GM21515 (cell line): ENCODE measurements around the gene BRF1.
A peak's percentile ranks its signal among the peaks of the same experiment; 100 is the strongest.
"Not testable (repeated sequence)": the region's sequence is repeated elsewhere in the genome, so short reads cannot be mapped to it uniquely, and the experiment has no call there.

Experiments
- ATAC-seq: cut with Tn5 transposase; IDR thresholded peaks from one replicate; pipeline ENCODE4 v1.9.1; 2021; ENCODE audit not compliant: unreplicated experiment

BRF1 gene

DNA sequence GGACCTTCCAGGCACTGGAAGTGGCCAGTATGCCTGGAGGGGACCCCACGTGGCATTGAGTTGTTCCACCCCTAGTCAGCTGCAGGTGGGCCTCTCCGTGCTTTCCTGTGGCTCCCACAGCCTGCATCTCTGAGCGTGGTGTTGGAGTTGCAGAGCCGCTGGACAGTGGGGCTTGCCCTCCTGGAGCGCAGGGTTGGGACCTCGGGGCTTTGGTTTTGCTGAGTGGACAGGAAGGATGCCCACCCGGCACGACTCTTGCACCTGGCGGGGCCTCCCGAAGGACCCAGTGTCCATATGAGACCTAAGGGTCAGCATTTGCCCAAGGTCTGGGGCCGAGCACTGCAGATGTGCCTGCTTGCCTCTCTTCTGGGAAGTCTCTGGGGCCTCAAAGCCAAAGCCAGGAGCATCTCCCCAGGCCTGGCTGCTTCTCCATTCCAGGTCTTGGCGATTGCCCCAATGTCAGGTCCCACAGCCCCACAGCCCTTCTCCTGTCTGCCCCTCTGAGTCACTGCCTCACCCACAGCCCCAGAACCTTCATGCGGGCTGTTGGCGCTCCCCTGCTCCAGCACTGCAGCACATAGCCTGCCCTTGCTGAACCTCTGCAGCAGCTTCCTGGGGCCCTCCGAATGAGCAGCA, 15.3 kb upstream of the BRF1 start:
- no peak for ATAC-seq

- ATAC-seq = peak; percentile 21
Observed at GRCh38 chr14:105315211-105315721, 14.5 kb upstream of the BRF1 start.

- peak; percentile 64 for ATAC-seq
Observed at GRCh38 chr14:105314287-105315200, 13.7 kb upstream of the BRF1 start, which contains the start of gene PACS2. PACS2 (plus strand) TSS chr14:105314748; CDS start chr14:105314919, 171 bp downstream.

DNA sequence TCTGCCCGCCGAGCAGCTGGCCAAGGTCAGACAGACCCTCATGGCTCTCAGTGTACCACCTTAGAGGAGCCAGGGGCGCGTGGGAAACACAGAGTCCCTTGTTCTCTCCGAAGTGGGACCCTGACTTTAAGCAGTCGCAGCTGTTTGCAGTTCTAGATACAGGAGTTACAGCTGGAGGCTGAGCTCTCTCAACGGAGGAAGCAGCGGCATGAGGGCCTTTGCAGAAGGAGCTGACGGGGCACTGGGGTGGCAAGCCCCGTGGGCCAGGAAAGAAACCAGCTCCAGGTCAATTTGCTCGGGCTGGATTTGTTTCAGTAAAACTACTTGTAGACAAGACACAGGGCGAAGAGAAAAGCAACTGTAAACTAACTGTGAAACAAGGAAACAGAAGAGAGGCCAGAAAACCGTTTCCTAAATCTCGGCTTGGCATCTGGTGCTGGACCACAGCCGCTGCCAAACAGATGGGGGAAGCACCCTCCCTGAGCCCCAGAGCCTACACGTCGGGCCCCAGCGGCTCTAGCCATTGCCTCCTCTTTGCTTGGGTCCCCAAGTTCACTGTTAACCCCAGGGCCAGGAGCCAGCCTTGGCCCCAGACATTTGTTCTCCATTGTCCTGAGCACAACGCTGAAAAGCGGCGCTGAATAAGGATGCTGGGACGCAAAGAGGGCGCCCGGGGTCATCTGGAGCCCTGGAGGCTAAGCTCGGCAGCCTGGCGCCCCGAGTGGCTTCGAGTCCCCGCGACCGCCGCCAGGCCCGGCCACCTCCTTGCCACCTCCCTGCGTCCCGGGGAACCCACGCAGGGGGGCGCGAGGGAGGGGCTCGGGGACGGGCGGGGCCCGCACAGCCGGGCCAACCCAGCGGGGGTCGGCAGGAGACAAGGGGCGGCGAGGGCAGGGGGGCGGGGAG, 12.8 kb upstream of the BRF1 start:
- peak; percentile 19 for ATAC-seq

DNA sequence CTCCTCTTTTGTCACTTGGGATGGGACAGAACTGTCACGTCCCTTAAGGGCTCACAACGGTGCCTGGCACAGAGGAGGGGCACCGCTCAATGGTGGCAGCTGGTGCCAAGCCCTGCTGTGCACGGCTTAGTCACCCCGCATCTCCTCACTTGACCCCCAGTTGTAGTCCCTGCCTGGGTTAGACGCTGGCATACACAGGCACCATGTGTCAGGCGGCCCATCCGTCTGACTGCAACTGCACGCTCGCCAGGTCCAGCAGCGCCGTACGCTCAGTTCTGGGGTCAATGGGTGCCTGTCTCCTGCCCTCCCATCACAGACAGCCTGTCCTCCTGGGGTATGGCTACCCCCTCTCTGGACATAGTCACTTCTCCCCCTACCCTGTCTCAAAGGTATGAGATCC, 12.2 kb upstream of the BRF1 start:
- ATAC-seq = no peak

DNA sequence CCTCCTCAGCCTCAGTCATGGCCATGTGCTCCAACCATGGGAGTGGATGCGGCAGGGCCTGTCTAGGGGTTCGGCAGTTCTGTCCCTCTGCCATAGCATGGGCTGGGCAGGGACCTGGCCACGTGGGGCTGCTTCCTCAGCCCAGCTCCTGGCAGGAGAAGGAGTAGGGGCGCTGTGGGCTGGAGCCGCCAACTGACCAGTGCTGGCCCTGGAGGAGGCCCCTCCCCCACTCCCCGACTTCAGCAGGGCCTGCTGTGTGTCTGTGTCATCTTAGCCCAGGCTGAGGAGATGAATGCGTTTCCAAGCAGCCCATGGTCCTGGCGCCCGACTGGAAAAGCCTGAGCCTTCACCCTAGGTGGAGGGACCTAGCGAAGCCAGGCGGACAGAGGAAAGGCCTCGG, 11.0 kb upstream of the BRF1 start:
- ATAC-seq = no peak

GRCh38 chr14:105309371-105309770, 8.6 kb upstream of the BRF1 start:
- no peak for ATAC-seq

- no peak for ATAC-seq
Observed at GRCh38 chr14:105307052-105307727, 6.4 kb upstream of the BRF1 start.

DNA sequence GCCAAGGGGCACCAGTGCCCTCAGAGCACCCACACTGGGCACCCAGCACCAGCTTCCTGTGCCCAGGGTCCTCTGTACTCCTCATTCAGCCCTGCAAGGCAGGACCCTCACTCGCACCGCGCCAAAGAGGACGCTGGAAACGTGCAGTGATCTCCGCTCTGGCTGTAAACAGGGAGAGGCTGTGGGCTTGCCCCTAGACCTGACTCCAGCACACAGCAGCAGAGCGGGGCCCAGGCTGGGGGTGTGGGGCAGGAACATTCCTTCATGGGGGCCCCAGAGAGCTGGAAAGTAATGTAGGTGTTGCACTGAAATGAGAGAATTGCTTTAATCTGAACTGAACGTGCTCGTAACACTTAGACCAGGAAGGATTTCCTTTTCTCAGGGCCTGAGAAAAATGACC, 5.0 kb upstream of the BRF1 start:
- ATAC-seq = no peak

DNA sequence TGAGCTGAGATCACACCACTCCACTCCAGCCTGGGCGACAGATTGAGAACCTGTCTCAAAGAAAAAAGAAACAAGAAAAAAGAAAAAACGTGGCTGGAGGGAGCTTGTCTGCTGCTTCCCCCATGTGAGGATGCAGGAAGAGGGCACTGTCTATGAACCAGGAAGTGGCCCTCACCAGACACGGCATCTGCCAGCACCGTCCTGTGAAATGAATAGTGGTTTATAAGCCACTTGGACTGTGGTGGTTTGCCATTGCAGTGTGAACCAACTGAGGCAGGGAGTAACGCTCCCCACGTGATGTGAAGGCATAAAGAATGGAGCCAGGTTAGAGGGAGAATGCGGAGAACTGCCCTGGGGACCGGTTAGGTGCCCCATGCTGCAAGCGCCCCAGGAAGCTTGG, 4.5 kb upstream of the BRF1 start:
- ATAC-seq = no peak

- no peak for ATAC-seq
Observed at GRCh38 chr14:105304565-105304964, 3.8 kb upstream of the BRF1 start.

- no peak for ATAC-seq
Observed at GRCh38 chr14:105303949-105304348, 3.1 kb upstream of the BRF1 start.

DNA sequence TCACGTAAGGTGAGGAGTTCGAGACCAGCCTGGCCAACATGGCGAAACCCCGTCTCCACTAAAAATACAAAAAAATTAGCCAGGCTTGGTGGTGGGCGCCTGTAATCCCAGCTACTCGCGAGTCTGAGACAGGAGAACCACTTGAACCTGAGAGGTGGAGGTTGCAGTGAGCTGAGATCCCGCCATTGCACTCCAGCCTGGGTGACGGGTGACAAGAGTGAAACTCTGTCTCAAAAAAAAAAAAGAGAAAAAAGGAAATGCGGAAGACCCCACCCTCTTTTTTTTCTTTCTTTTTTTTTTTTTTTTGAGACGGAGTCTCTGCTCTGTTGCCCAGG, 1.1 kb upstream of the BRF1 start:
- ATAC-seq = not testable (repeated sequence)

GRCh38 chr14:105301103-105301914, 508 bp upstream of the BRF1 start:
- ATAC-seq = peak; percentile 60

GRCh38 chr14:105299654-105300541, 903 bp downstream of the BRF1 start:
- ATAC-seq = peak; percentile 22

GRCh38 chr14:105297311-105297710, 3.5 kb downstream of the BRF1 start:
- ATAC-seq = not testable (repeated sequence)

DNA sequence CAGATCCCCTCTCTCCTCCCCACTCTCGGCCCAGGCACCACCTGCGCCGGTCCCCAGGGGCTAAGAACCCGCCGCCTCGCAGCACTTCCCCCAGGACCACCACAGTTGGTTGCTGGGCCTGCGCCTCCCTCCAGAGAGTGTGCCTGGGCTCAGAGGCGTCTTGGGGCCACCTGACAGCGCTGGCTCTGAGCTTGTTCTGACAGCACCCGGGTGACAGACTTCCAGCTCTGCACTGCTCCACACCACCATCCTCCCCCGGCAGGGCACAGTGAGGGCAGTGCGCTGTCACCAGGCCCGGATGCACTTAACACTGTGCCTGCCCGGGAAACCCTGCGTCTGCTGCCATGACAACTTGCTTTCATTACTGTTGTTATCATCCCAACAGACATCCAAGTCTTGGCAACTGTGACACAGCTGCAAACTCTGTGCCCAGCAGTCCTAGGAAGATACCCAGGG, 6.6 kb downstream of the BRF1 start:
- ATAC-seq = no peak

GRCh38 chr14:105292826-105293711, 7.7 kb downstream of the BRF1 start:
- ATAC-seq = no peak
